ENCODE data around the gene GPR17. TPM values are rescaled to one million over a fixed set of nuclear protein-coding genes. Genes with fewer than 3 reads are reported as not detected.
A peak's percentile ranks its signal among the peaks of the same experiment; 100 is the strongest.

Gene GPR17
- total and polyA plus RNA-seq, 2 donors (not counting 1 experiment from before 2014, with no cell fraction given): not detected

DNA sequence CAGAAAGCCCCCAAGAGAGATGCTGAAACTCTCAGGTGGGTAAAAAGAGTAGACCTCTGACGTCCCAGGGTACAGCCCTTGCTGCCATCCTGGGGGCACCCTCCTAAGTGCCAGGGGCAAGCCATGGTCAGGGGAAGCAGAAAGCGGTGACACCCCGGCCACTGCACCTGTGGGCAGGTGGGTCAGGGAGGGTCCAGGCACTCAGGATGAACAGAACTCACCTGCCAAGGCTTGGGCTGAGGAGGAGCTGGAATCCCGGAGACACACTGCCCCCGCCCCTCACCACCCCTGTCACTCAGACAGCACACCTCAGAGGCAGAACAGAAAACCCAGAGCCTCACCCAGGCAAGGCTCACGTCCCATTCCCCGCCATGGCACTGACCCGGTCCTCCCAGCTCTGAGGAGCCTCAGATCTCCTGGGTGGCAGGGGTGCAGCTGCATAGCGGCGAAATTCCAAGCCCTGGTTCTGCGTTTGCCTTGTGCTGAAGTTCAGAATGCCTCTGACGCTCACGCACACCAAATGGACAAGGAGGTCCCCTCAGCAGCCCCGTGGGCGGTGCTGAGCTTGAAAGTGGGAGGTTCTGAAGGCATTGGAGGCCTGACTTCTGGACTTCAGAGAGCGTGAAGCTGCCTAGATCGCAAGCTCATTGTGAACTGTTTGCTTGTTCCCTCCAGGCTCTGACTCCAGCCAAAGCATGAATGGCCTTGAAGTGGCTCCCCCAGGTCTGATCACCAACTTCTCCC is 4.3 kb downstream of the GPR17 start:
- H3K4me3 ChIP-seq (replicated peaks in 1 of 4; ENCODE audit: control extremely low read depth in 1 of 4, insufficient read depth in 1 of 4, low read depth in 3 of 4, low read length in 4 of 4): no peak overlapping the region
- no peak overlapping the region for H3K27ac ChIP-seq (ENCODE audit: insufficient read depth, low read length)
- no peaks in the 10 kb centered on the region for H3K36me3 ChIP-seq (ENCODE audit: control insufficient read depth, insufficient read depth, low read length)
- H2AFZ ChIP-seq (ENCODE audit: low read length): no peak overlapping the region
- no peak for DNase-seq (ENCODE audit: low read depth in 2 of 2)
- no peaks in the 10 kb centered on the region for H3K79me2 ChIP-seq (ENCODE audit: control insufficient read depth, insufficient read depth, low read length)
- peaks cover 3% of the 10 kb centered on the region for H3K4me1 ChIP-seq (ENCODE audit: control insufficient read depth, extremely low read depth, insufficient read depth, low read length)
- H3K27me3 ChIP-seq (ENCODE audit: control insufficient read depth, insufficient read depth, low read length): no peaks in the 10 kb centered on the region
- H4K20me1 ChIP-seq (ENCODE audit: control insufficient read depth, extremely low read depth, insufficient read depth, low read length): no peaks in the 10 kb centered on the region
- TF ChIP-seq EZH2 (IDR thresholded peaks at IDR 0.05; ENCODE audit: low read length, missing control alignments): no peak
- TF ChIP-seq, protein P1, sequence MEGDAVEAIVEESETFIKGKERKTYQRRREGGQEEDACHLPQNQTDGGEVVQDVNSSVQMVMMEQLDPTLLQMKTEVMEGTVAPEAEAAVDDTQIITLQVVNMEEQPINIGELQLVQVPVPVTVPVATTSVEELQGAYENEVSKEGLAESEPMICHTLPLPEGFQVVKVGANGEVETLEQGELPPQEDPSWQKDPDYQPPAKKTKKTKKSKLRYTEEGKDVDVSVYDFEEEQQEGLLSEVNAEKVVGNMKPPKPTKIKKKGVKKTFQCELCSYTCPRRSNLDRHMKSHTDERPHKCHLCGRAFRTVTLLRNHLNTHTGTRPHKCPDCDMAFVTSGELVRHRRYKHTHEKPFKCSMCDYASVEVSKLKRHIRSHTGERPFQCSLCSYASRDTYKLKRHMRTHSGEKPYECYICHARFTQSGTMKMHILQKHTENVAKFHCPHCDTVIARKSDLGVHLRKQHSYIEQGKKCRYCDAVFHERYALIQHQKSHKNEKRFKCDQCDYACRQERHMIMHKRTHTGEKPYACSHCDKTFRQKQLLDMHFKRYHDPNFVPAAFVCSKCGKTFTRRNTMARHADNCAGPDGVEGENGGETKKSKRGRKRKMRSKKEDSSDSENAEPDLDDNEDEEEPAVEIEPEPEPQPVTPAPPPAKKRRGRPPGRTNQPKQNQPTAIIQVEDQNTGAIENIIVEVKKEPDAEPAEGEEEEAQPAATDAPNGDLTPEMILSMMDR (conservative IDR thresholded peaks at IDR 0.05 in 1 of 2, IDR thresholded peaks at IDR 0.05 in 1 of 2; ENCODE audit: low read depth in 1 of 2, low read length in 2 of 2): peak in 1 of 2 donors; percentile 1
- no peak overlapping the region for H3K9ac ChIP-seq (ENCODE audit: insufficient read depth, low read length)
- no peaks in the 10 kb centered on the region for H3K9me3 ChIP-seq (ENCODE audit: control insufficient read depth, insufficient read depth, low read depth, low read length)
- no peak overlapping the region for H3K4me2 ChIP-seq (ENCODE audit: extremely low read depth, insufficient read depth, low read length)

DNA sequence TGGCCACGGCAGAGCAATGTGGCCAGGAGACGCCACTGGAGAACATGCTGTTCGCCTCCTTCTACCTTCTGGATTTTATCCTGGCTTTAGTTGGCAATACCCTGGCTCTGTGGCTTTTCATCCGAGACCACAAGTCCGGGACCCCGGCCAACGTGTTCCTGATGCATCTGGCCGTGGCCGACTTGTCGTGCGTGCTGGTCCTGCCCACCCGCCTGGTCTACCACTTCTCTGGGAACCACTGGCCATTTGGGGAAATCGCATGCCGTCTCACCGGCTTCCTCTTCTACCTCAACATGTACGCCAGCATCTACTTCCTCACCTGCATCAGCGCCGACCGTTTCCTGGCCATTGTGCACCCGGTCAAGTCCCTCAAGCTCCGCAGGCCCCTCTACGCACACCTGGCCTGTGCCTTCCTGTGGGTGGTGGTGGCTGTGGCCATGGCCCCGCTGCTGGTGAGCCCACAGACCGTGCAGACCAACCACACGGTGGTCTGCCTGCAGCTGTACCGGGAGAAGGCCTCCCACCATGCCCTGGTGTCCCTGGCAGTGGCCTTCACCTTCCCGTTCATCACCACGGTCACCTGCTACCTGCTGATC is 4.9 kb downstream of the GPR17 start:
- no peak overlapping the region for H3K4me3 ChIP-seq (replicated peaks in 1 of 4; ENCODE audit: control extremely low read depth in 1 of 4, insufficient read depth in 1 of 4, low read depth in 3 of 4, low read length in 4 of 4)
- no peaks in the 10 kb centered on the region for H3K9me3 ChIP-seq (ENCODE audit: control insufficient read depth, insufficient read depth, low read depth, low read length)
- H3K36me3 ChIP-seq (ENCODE audit: control insufficient read depth, insufficient read depth, low read length): no peaks in the 10 kb centered on the region
- no peak overlapping the region for H3K4me2 ChIP-seq (ENCODE audit: extremely low read depth, insufficient read depth, low read length)
- H3K27ac ChIP-seq (ENCODE audit: insufficient read depth, low read length): no peak overlapping the region
- H3K79me2 ChIP-seq (ENCODE audit: control insufficient read depth, insufficient read depth, low read length): no peaks in the 10 kb centered on the region
- TF ChIP-seq, protein P1 (conservative IDR thresholded peaks at IDR 0.05 in 1 of 2, IDR thresholded peaks at IDR 0.05 in 1 of 2; ENCODE audit: low read depth in 1 of 2, low read length in 2 of 2): no peak
- TF ChIP-seq EZH2 (IDR thresholded peaks at IDR 0.05; ENCODE audit: low read length, missing control alignments): no peak
- no peaks in the 10 kb centered on the region for H3K27me3 ChIP-seq (ENCODE audit: control insufficient read depth, insufficient read depth, low read length)
- no peak overlapping the region for H3K9ac ChIP-seq (ENCODE audit: insufficient read depth, low read length)
- no peaks in the 10 kb centered on the region for H4K20me1 ChIP-seq (ENCODE audit: control insufficient read depth, extremely low read depth, insufficient read depth, low read length)
- no peak overlapping the region for H2AFZ ChIP-seq (ENCODE audit: low read length)
- peak in 1 of 2 donors; percentile 54 for DNase-seq (ENCODE audit: low read depth in 2 of 2)
- peaks cover 3% of the 10 kb centered on the region for H3K4me1 ChIP-seq (ENCODE audit: control insufficient read depth, extremely low read depth, insufficient read depth, low read length)

DNA sequence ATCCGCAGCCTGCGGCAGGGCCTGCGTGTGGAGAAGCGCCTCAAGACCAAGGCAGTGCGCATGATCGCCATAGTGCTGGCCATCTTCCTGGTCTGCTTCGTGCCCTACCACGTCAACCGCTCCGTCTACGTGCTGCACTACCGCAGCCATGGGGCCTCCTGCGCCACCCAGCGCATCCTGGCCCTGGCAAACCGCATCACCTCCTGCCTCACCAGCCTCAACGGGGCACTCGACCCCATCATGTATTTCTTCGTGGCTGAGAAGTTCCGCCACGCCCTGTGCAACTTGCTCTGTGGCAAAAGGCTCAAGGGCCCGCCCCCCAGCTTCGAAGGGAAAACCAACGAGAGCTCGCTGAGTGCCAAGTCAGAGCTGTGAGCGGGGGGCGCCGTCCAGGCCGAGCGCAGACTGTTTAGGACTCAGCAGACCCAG is 5.4 kb downstream of the GPR17 start:
- H3K9ac ChIP-seq (ENCODE audit: insufficient read depth, low read length): no peak overlapping the region
- H4K20me1 ChIP-seq (ENCODE audit: control insufficient read depth, extremely low read depth, insufficient read depth, low read length): no peaks in the 10 kb centered on the region
- DNase-seq (ENCODE audit: low read depth in 2 of 2): no peak
- TF ChIP-seq, protein P1 (conservative IDR thresholded peaks at IDR 0.05 in 1 of 2, IDR thresholded peaks at IDR 0.05 in 1 of 2; ENCODE audit: low read depth in 1 of 2, low read length in 2 of 2): no peak
- no peak for TF ChIP-seq EZH2 (IDR thresholded peaks at IDR 0.05; ENCODE audit: low read length, missing control alignments)
- no peak overlapping the region for H3K4me3 ChIP-seq (replicated peaks in 1 of 4; ENCODE audit: control extremely low read depth in 1 of 4, insufficient read depth in 1 of 4, low read depth in 3 of 4, low read length in 4 of 4)
- H3K4me2 ChIP-seq (ENCODE audit: extremely low read depth, insufficient read depth, low read length): no peak overlapping the region
- no peaks in the 10 kb centered on the region for H3K36me3 ChIP-seq (ENCODE audit: control insufficient read depth, insufficient read depth, low read length)
- no peaks in the 10 kb centered on the region for H3K27me3 ChIP-seq (ENCODE audit: control insufficient read depth, insufficient read depth, low read length)
- no peaks in the 10 kb centered on the region for H3K79me2 ChIP-seq (ENCODE audit: control insufficient read depth, insufficient read depth, low read length)
- H3K4me1 ChIP-seq (ENCODE audit: control insufficient read depth, extremely low read depth, insufficient read depth, low read length): peaks cover 3% of the 10 kb centered on the region
- no peak overlapping the region for H3K27ac ChIP-seq (ENCODE audit: insufficient read depth, low read length)
- H2AFZ ChIP-seq (ENCODE audit: low read length): no peak overlapping the region
- no peaks in the 10 kb centered on the region for H3K9me3 ChIP-seq (ENCODE audit: control insufficient read depth, insufficient read depth, low read depth, low read length)
